Measurements from ENCODE around the gene GRM4. TPM values are rescaled to one million over a fixed set of nuclear protein-coding genes. Genes with fewer than 3 reads are reported as not detected.

The GRM4 gene
- total RNA-seq, 1 experiment from 2014 or later: 5.6 TPM

DNA sequence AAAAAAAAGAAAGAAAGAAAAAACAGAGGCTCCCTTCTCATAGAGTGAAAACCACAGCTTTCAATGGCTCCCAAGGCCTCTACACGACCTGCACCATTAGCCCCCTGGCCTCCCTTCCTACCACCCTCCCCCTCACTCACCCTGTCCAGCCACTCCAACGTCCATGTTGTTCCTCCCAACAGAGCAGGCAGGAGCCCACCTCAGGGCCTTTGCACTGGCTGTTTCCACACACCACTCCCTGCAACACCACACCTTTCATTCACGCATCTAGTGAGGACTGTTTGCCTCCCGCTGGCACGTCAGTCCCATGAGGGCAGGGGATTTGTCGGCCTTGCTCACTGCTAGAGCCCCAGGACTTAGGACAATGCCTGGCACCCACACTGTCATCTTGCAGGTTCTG, 39.5 kb downstream of the GRM4 start:
- no peak overlapping the region for H3K9ac ChIP-seq (ENCODE audit: extremely low read depth, insufficient read length, low read length)

More for the DNA sequence above, 39.5 kb downstream of the GRM4 start:
- Histone ChIP-seq H3K4ac (ENCODE audit: low read depth, low read length) (no peak overlapping the region), H3K4me2 (ENCODE audit: insufficient read depth, insufficient read length, low read length) (no peak overlapping the region), H2BK15ac (ENCODE audit: low read depth, low read length) (no peak overlapping the region), H3K9me3 (ENCODE audit: control insufficient read depth, low read depth, low read length) (no peaks in the 10 kb centered on the region), H4K91ac (ENCODE audit: insufficient read length, low read depth, low read length) (no peak overlapping the region), H3K56ac (ENCODE audit: insufficient read length, low read depth, low read length) (no peak overlapping the region), H3T11ph (ENCODE audit: low read length) (no peak overlapping the region), H3K23me2 (ENCODE audit: insufficient read length, low read depth, low read length, poor library complexity, severe bottlenecking) (no peaks in the 10 kb centered on the region), H3K14ac (ENCODE audit: insufficient read depth, low read length) (no peak overlapping the region), H3K23ac (ENCODE audit: insufficient read length, low read depth, low read length) (no peak overlapping the region), H2AFZ (ENCODE audit: low read length) (no peak overlapping the region), H3K79me2 (ENCODE audit: insufficient read depth, low read length) (no peaks in the 10 kb centered on the region), H4K5ac (ENCODE audit: insufficient read length, low read depth, low read length) (no peak overlapping the region), H2BK120ac (ENCODE audit: low read depth, low read length, poor library complexity, severe bottlenecking) (no peak overlapping the region), H2AK5ac (ENCODE audit: insufficient read length, low read length) (no peak overlapping the region), H3K4me1 (ENCODE audit: insufficient read depth, low read length) (no peaks in the 10 kb centered on the region), H4K8ac (replicated peaks; ENCODE audit: insufficient read length, low read depth, low read length) (no peak overlapping the region), H2BK20ac (ENCODE audit: low read depth, low read length, poor library complexity, severe bottlenecking) (no peak overlapping the region), H3K27me3 (ENCODE audit: insufficient read depth, low read length) (no peaks in the 10 kb centered on the region), H3K79me1 (ENCODE audit: insufficient read depth, low read depth, low read length, poor library complexity, severe bottlenecking) (no peaks in the 10 kb centered on the region), H3K27ac (ENCODE audit: insufficient read length, low read depth, low read length) (no peak overlapping the region), H3K18ac (ENCODE audit: insufficient read length, low read depth, low read length) (no peak overlapping the region), H4K20me1 (ENCODE audit: control insufficient read depth, insufficient read depth, insufficient read length) (peaks cover 5% of the 10 kb centered on the region), H2BK12ac (ENCODE audit: insufficient read length, low read depth, low read length) (no peak overlapping the region), H2BK5ac (ENCODE audit: insufficient read length, low read length) (no peak overlapping the region)
- Mint-ChIP-seq H3K4me1 (peaks cover 0 to 7% of the 10 kb centered on the region in 2 experiments; a peak in 3 of 4 replicates), H3K9me3 (peaks cover 0 to 2% of the 10 kb centered on the region in 2 experiments; a peak in 1 of 5 replicates), H3K27me3 (ENCODE audit: low read depth) (no peaks in the 10 kb centered on the region), H3K36me3 (ENCODE audit: insufficient read depth in 1 of 3, low read depth in 3 of 3) (no peaks in the 10 kb centered on the region), H3K4me3 (no peak overlapping the region), H3K27ac (no peak overlapping the region; a peak in 1 of 7 replicates)
- TF ChIP-seq, protein P1, sequence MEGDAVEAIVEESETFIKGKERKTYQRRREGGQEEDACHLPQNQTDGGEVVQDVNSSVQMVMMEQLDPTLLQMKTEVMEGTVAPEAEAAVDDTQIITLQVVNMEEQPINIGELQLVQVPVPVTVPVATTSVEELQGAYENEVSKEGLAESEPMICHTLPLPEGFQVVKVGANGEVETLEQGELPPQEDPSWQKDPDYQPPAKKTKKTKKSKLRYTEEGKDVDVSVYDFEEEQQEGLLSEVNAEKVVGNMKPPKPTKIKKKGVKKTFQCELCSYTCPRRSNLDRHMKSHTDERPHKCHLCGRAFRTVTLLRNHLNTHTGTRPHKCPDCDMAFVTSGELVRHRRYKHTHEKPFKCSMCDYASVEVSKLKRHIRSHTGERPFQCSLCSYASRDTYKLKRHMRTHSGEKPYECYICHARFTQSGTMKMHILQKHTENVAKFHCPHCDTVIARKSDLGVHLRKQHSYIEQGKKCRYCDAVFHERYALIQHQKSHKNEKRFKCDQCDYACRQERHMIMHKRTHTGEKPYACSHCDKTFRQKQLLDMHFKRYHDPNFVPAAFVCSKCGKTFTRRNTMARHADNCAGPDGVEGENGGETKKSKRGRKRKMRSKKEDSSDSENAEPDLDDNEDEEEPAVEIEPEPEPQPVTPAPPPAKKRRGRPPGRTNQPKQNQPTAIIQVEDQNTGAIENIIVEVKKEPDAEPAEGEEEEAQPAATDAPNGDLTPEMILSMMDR (conservative IDR thresholded peaks at IDR 0.05): no peak
- no CpG with 5 or more reads among the region's 6 CpGs for WGBS (ENCODE audit: extremely low coverage, insufficient read length, low lambda C conversion rate)
- DNase-seq: no peak

Measured in H9 (cell line).